T1000 (cell line): ENCODE measurements around the gene CTBP2.

ENCODE experiments used
- DNase-seq: peaks from one replicate; lab custom pipeline; 2025; ENCODE audit warnings: mixed read lengths; lab: John Stamatoyannopoulos, UW

Gene CTBP2

DNA sequence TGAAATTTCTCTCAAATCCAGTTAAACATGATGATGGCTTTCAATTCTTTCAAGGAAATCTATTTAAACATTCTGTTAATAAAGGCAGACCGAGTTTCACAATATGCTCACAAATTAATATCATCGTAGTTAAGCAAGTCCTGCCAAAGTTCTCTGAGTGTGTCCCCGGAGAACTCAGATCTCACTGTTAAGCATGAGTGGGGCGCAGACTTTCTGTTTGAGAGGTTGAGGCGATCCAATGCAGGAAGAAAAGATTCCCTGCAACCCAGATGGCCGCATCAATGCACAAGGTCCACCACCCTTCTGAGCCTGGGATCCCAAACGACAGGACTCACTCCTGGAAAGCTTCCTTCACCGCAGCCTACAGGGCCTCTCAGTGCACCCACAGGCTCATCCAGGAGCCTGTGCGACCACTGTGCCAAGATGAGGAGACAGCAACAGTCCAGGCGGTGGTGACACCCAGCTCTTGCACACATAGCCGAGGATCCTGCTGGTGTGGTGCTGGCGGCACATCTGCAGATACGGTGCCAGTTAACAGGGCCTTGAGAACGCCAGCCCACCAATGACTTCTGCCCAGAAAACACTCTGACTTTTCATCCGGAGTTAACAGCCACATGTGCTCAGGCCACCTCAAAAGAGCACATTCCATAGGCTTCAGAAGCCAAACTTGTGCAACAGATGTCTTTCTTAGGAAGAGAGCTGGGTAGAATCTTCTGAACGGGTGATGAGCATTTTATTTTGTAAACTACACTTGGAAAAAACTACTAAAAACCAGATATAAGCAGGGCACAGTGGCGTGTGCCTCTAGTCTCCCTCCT lies 116.3 kb downstream of the CTBP2 start:
- no peak for DNase-seq

- DNase-seq = no peak
Measured at GRCh38 chr10:125041856-125042506, 118.4 kb downstream of the CTBP2 start.

DNA sequence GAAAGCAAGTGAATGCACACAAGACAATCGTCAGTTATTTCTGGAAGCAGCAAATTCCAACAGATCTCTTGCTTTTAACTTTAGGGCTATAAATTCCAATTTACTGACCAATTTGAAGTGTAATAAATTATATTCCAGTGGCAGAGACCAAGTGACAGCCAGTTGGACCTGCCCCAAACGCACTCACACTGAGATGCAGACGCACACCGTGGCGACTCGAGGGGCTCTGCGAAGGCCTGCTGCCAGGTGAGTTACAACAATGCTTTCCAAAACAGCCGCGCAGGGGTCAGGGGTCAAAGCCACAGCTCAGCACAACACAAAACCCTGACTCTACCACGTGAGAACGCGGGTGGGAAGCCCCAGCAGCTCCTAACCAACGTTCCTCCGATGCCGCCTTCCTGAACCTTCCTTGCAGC lies 121.0 kb downstream of the CTBP2 start:
- DNase-seq = no peak

- DNase-seq = no peak
Measured at GRCh38 chr10:125038637-125039036, 121.7 kb downstream of the CTBP2 start.

- peak; percentile 49 for DNase-seq
Measured at GRCh38 chr10:125037145-125037877, 123.1 kb downstream of the CTBP2 start.

DNA sequence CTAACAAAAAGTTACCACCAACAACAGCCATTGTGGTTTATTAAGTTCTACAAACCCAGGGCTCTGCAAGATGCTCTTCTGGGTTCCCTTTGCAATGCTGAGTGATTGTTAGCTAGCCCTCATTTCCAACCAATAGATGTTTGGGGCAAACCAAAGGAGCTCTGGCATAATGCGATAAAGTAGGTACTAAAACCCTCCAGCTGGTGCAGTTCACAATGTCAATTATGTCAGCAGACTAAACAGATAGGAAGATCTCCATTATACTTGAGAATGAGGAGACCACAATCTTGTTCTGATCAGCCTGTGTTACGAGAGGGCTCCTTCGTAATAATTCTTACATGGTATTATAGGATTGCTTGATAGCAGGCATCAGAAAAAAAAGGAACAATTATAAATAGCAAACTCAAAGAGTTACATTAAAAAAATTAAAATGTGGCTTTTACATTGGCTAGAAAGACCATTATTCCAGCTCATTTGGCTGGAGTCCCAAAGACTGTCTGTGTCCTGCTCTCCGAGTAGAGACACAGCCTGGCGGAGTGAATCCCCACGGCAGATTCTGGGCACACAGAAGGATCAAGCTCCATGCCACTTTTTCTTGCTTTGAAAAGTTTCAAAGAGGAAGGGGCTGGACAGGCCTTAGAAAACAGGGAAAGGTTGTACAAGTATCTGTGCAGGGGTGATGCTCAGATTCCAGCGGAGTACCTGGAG lies 124.6 kb downstream of the CTBP2 start:
- no peak for DNase-seq

GRCh38 chr10:125035136-125035535 lies 125.2 kb downstream of the CTBP2 start:
- DNase-seq = peak; percentile 59

GRCh38 chr10:125034675-125035074 lies 125.7 kb downstream of the CTBP2 start:
- DNase-seq = no peak

DNA sequence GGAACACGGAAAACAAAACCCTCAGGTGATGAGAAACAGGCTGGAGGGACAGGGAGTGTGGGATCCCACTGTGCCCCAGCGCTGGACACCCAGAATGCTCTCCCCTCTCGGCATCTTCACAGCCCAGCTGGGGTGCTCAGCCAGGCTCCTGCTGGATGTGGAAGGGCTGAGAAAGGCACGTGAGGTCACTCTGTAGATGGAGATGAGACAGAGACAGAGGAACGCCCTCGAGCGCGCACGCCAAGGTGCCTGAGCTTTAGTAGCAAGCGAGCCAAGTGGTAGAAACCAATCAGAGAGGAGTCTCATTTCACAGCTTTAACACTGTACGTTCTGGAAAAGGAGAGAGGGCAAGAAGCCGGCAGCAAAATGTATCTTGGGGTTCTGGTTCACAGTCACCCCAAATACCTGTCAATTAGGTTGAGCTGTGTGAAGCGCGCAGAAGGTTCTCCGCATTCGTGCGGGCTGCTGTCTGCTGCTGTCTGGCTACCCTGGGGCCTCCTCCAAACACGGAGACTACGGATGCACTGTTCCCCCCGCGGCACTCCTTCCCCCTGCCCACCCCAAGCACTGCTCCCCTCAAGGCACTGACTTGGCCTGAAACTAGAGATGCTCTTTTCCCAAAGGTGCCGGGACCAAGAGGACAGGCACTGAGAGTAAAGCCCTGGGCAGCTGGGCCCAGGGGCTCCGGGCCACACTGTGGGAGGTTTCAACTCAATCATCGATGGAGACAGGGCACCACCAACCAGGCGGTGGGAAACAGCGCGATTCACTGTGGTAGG lies 127.0 kb downstream of the CTBP2 start:
- DNase-seq = no peak

DNA sequence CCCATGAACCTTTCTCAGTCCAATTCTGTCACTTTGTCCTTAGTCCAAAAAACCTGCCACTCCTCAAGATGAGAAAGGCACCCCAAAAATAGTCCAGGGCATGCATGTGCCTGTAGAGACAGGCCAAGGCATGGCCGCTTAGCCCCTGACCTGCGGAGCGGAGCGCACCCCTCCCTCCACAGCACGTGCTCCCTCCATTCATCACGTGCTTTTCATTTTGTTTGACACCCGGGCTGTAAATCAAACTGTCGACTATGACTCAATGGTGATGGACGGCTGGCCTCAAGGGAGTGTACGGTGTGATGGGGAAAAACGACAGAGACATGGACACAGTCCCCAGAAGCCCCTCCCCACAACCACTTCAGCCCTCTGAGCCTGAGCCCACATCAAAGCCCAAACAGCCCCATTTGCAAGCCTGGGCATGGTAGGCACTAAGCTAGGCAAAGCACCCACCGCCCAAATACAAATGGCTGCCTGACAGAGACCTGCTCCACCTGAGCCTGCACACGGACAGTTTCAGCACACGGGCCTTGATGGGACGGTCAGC lies 127.8 kb downstream of the CTBP2 start:
- no peak for DNase-seq

DNA sequence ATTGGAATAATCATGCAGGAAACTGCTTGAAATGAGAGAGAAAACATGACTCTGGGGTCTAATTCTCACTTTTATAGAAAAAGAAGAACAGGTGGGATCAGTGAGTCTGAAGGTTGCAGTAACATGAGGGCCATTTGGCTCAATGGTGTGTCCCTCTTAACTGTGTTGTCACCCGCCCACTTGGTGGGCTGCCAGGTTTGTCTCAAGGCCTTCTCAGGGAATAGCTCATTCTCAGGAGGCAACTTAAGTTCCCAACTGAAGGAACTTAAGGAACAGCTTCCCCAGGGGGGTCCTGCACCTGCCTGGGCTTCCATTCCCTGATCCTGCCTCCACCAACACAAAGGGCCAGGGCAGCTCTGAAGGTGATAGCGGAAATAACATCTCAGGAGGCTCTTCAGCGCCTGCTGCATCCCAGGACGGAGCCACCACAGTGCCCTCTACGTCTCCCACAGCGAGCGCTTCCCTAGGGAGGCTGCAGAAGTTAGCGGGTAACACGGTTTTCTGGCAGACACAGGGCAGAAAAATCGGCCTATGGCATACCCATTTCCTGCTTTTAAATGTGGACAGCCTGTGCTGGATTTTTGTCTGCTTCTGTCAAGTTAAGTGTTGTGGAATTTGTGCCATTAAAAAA lies 129.7 kb downstream of the CTBP2 start:
- no peak for DNase-seq

GRCh38 chr10:125029584-125030242 lies 130.7 kb downstream of the CTBP2 start:
- DNase-seq = no peak

DNA sequence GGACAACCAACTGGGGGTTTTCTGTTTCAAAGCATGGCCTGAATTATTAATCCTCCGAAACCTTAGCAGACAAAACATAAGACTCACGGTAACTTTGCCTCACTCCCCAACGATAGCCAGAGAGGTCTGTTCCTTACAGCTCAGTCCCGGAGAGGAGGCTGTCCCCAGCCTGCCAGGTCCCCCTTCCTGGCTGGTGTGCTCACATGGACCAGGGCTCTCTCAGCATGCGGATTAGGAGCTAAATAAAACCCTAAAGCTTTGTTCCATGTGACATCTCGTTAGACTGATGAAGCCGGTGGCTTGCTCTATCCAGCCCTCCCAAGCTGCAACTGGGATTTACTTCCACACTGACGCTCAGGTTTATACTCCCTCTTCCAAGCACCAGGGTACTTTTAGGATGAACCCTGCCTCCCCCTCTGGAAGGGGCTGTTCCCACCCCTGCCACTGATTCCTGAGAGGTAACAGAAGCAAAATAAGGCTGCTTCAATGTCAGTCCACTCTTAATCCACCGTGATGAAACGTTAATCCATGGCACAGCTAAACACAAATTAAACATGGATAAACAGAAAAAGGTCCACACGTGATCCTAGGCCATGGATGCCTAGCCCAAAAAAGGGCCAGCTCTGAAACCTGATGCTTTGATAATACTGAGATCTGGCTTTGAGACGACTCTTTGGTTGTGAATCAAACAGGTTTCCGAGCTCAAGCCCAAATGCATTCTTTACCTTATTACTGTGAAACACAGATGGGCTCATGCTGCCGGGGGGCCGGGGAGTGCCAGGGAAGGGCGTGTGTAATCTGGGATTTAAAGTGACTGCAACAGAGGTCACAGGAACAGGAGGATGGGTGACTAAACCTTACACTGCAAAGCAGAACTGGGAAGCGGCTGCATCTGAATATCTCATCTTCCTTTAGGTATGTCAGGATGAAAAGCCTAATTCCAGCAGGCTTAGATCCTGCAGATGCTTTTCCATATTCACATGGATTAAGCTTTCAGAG lies 132.2 kb downstream of the CTBP2 start:
- peak; percentile 5 for DNase-seq

DNA sequence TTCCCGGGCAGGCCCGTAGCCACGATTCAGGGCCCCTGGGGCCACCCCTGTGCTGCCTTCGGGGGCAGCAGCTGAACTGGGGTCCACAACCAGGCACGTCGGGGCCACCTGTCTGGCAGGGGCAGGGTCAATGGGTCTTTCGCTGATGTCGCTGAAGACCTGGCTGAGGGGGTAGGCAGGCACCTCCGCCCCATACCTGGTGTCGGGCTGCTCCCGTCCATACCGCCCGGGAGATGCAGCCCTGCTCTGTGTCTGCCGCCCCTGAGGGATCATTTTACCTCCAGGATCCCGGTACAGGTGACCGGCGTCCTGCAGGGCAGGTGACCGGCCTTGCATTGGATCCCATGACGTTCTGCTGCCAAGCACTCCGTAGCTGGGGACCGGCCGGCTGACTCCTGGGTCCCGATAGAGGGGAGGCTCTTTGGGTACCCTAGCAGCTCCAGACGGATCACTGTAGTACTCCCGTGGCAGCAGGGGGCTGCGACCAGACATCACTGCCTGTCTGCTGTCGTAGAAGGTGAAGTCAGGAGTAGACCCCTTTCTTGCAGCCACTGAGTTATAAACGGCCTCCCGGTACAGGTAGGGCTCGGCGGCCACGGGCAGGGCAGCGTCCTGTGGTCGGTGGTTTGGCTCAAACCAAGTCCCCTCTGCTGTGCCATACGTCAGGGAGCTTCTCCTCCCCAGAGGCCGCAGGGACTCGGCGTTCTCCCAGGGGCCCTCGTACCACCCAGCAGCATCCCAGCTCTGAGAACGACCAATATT lies 133.2 kb downstream of the CTBP2 start:
- DNase-seq = no peak

DNA sequence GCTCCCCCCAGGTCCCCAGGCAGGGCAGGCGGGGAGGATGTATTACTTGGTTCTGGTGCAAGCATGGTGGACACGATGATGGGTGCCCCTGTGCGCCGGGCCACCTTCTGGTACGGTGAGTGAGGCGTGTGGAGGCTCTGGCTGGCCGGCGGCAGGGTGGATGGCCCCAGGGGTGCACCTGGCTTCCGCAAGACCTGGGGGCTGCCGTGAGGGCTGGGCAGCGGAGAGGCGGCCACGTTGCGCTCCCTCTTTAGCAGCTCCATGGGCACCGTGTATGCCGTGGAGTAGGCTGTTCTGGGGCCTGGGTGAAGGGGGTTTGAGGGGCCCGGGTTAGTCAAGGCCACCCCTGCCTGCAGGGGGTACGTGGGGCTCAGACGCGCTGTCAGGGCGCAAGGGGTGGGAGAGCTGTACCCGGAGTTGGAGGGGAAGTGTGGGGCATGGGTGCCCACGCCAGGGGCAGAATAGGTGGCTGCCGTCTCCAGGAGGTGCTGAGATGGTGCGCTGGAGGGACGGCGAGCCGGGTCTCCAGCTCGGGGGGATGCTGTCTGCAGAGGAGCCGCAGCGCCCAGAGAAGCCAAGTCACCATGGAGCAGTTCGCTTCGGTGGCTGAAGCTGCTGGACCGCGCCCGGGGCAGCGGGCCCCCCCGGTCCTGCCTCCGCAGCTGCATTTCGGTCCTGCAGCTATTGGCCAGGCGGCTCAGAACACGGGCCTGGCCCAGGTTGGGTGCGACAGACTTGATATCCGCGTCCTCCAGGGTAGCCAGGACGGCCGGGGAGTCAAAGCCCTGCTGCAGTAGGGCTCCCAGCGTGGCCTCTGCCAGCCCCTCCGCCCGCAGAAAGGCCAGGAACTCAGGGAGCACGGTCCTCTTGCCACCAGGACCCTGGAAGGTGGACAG lies 134.1 kb downstream of the CTBP2 start:
- no peak for DNase-seq

GRCh38 chr10:125025341-125025740 lies 135.0 kb downstream of the CTBP2 start:
- DNase-seq = no peak
